ENCODE results near the gene TTL.

The TTL gene

GRCh38 chr2:112474844-112475486 is 7.0 kb upstream of the TTL start:
- no peak overlapping the region for H3K27ac ChIP-seq (ENCODE audit: insufficient read depth, low read length, poor library complexity, severe bottlenecking)
- DNase-seq = no peak
- H3K4me3 ChIP-seq (ENCODE audit: insufficient read depth, low read depth, low read length, poor library complexity, severe bottlenecking) = no peak overlapping the region
- no peaks in the 10 kb centered on the region for H3K4me1 ChIP-seq (ENCODE audit: control insufficient read depth, insufficient read depth, low read length, poor library complexity, severe bottlenecking)
- no peaks in the 10 kb centered on the region for H3K36me3 ChIP-seq (ENCODE audit: control insufficient read depth, insufficient read depth, low read length)
- no peaks in the 10 kb centered on the region for H3K27me3 ChIP-seq (replicated peaks; ENCODE audit: control insufficient read depth, insufficient read depth, low read length, poor library complexity, severe bottlenecking)
- H3K9me3 ChIP-seq (ENCODE audit: control insufficient read depth, low read length) = no peaks in the 10 kb centered on the region

GRCh38 chr2:112476434-112476833 is 5.5 kb upstream of the TTL start:
- H3K27ac ChIP-seq (ENCODE audit: insufficient read depth, low read length, poor library complexity, severe bottlenecking) = no peak overlapping the region
- H3K36me3 ChIP-seq (ENCODE audit: control insufficient read depth, insufficient read depth, low read length) = no peaks in the 10 kb centered on the region
- H3K27me3 ChIP-seq (replicated peaks; ENCODE audit: control insufficient read depth, insufficient read depth, low read length, poor library complexity, severe bottlenecking) = no peaks in the 10 kb centered on the region
- no peaks in the 10 kb centered on the region for H3K4me1 ChIP-seq (ENCODE audit: control insufficient read depth, insufficient read depth, low read length, poor library complexity, severe bottlenecking)
- H3K4me3 ChIP-seq (ENCODE audit: insufficient read depth, low read depth, low read length, poor library complexity, severe bottlenecking) = no peak overlapping the region
- no peak for DNase-seq
- H3K9me3 ChIP-seq (ENCODE audit: control insufficient read depth, low read length) = no peaks in the 10 kb centered on the region

- Histone ChIP-seq H3K4me3 (ENCODE audit: insufficient read depth, low read depth, low read length, poor library complexity, severe bottlenecking) (peak overlapping the region; percentile 93), H3K9me3 (ENCODE audit: control insufficient read depth, low read length) (no peaks in the 10 kb centered on the region), H3K4me1 (ENCODE audit: control insufficient read depth, insufficient read depth, low read length, poor library complexity, severe bottlenecking) (peaks cover 10% of the 10 kb centered on the region), H3K27ac (ENCODE audit: insufficient read depth, low read length, poor library complexity, severe bottlenecking) (peak overlapping the region; percentile 65), H3K27me3 (replicated peaks; ENCODE audit: control insufficient read depth, insufficient read depth, low read length, poor library complexity, severe bottlenecking) (no peaks in the 10 kb centered on the region), H3K36me3 (ENCODE audit: control insufficient read depth, insufficient read depth, low read length) (no peaks in the 10 kb centered on the region)
- DNase-seq = peak in 1 of 3 donors; percentile 13
Observed at GRCh38 chr2:112480530-112481049, 1.4 kb upstream of the TTL start.

GRCh38 chr2:112481050-112481527 is 867 bp upstream of the TTL start:
- Histone ChIP-seq H3K27ac (ENCODE audit: insufficient read depth, low read length, poor library complexity, severe bottlenecking) (peak overlapping the region; percentile 65), H3K27me3 (replicated peaks; ENCODE audit: control insufficient read depth, insufficient read depth, low read length, poor library complexity, severe bottlenecking) (no peaks in the 10 kb centered on the region), H3K36me3 (ENCODE audit: control insufficient read depth, insufficient read depth, low read length) (no peaks in the 10 kb centered on the region), H3K4me1 (ENCODE audit: control insufficient read depth, insufficient read depth, low read length, poor library complexity, severe bottlenecking) (peaks cover 10% of the 10 kb centered on the region), H3K4me3 (ENCODE audit: insufficient read depth, low read depth, low read length, poor library complexity, severe bottlenecking) (peak overlapping the region; percentile 93), H3K9me3 (ENCODE audit: control insufficient read depth, low read length) (no peaks in the 10 kb centered on the region)
- peak; percentile 61 to 71 (median 71) for DNase-seq

- H3K27me3 ChIP-seq (replicated peaks; ENCODE audit: control insufficient read depth, insufficient read depth, low read length, poor library complexity, severe bottlenecking) = no peaks in the 10 kb centered on the region
- H3K4me1 ChIP-seq (ENCODE audit: control insufficient read depth, insufficient read depth, low read length, poor library complexity, severe bottlenecking) = peaks cover 10% of the 10 kb centered on the region
- H3K27ac ChIP-seq (ENCODE audit: insufficient read depth, low read length, poor library complexity, severe bottlenecking) = peak overlapping the region; percentile 63
- peak in 1 of 3 donors; percentile 13 for DNase-seq
- H3K9me3 ChIP-seq (ENCODE audit: control insufficient read depth, low read length) = no peaks in the 10 kb centered on the region
- H3K4me3 ChIP-seq (ENCODE audit: insufficient read depth, low read depth, low read length, poor library complexity, severe bottlenecking) = peak overlapping the region; percentile 86
- no peaks in the 10 kb centered on the region for H3K36me3 ChIP-seq (ENCODE audit: control insufficient read depth, insufficient read depth, low read length)
Observed at GRCh38 chr2:112482309-112483041, 519 bp downstream of the TTL start.

GRCh38 chr2:112483042-112483473 is 1.1 kb downstream of the TTL start:
- Histone ChIP-seq H3K27me3 (replicated peaks; ENCODE audit: control insufficient read depth, insufficient read depth, low read length, poor library complexity, severe bottlenecking) (no peaks in the 10 kb centered on the region), H3K36me3 (ENCODE audit: control insufficient read depth, insufficient read depth, low read length) (no peaks in the 10 kb centered on the region), H3K9me3 (ENCODE audit: control insufficient read depth, low read length) (no peaks in the 10 kb centered on the region), H3K4me3 (ENCODE audit: insufficient read depth, low read depth, low read length, poor library complexity, severe bottlenecking) (peak overlapping the region; percentile 86), H3K27ac (ENCODE audit: insufficient read depth, low read length, poor library complexity, severe bottlenecking) (peak overlapping the region; percentile 63), H3K4me1 (ENCODE audit: control insufficient read depth, insufficient read depth, low read length, poor library complexity, severe bottlenecking) (peaks cover 10% of the 10 kb centered on the region)
- no peak for DNase-seq

- H3K4me1 ChIP-seq (ENCODE audit: control insufficient read depth, insufficient read depth, low read length, poor library complexity, severe bottlenecking) = peaks cover 10% of the 10 kb centered on the region
- H3K27ac ChIP-seq (ENCODE audit: insufficient read depth, low read length, poor library complexity, severe bottlenecking) = no peak overlapping the region
- no peaks in the 10 kb centered on the region for H3K9me3 ChIP-seq (ENCODE audit: control insufficient read depth, low read length)
- DNase-seq = no peak
- no peaks in the 10 kb centered on the region for H3K27me3 ChIP-seq (replicated peaks; ENCODE audit: control insufficient read depth, insufficient read depth, low read length, poor library complexity, severe bottlenecking)
- H3K36me3 ChIP-seq (ENCODE audit: control insufficient read depth, insufficient read depth, low read length) = no peaks in the 10 kb centered on the region
- no peak overlapping the region for H3K4me3 ChIP-seq (ENCODE audit: insufficient read depth, low read depth, low read length, poor library complexity, severe bottlenecking)
Observed at GRCh38 chr2:112483831-112484230, 1.9 kb downstream of the TTL start.

GRCh38 chr2:112485849-112486248 is 3.9 kb downstream of the TTL start:
- H3K36me3 ChIP-seq (ENCODE audit: control insufficient read depth, insufficient read depth, low read length) = no peaks in the 10 kb centered on the region
- H3K4me3 ChIP-seq (ENCODE audit: insufficient read depth, low read depth, low read length, poor library complexity, severe bottlenecking) = no peak overlapping the region
- no peak for DNase-seq
- H3K27ac ChIP-seq (ENCODE audit: insufficient read depth, low read length, poor library complexity, severe bottlenecking) = no peak overlapping the region
- H3K27me3 ChIP-seq (replicated peaks; ENCODE audit: control insufficient read depth, insufficient read depth, low read length, poor library complexity, severe bottlenecking) = no peaks in the 10 kb centered on the region
- H3K4me1 ChIP-seq (ENCODE audit: control insufficient read depth, insufficient read depth, low read length, poor library complexity, severe bottlenecking) = peaks cover 10% of the 10 kb centered on the region
- H3K9me3 ChIP-seq (ENCODE audit: control insufficient read depth, low read length) = no peaks in the 10 kb centered on the region

- Histone ChIP-seq H3K27ac (ENCODE audit: insufficient read depth, low read length, poor library complexity, severe bottlenecking) (no peak overlapping the region), H3K4me1 (ENCODE audit: control insufficient read depth, insufficient read depth, low read length, poor library complexity, severe bottlenecking) (peaks cover 10% of the 10 kb centered on the region), H3K4me3 (ENCODE audit: insufficient read depth, low read depth, low read length, poor library complexity, severe bottlenecking) (no peak overlapping the region), H3K27me3 (replicated peaks; ENCODE audit: control insufficient read depth, insufficient read depth, low read length, poor library complexity, severe bottlenecking) (no peaks in the 10 kb centered on the region), H3K9me3 (ENCODE audit: control insufficient read depth, low read length) (no peaks in the 10 kb centered on the region), H3K36me3 (ENCODE audit: control insufficient read depth, insufficient read depth, low read length) (no peaks in the 10 kb centered on the region)
- DNase-seq = no peak
Observed at GRCh38 chr2:112486895-112487294, 4.9 kb downstream of the TTL start.

GRCh38 chr2:112487444-112487961 is 5.5 kb downstream of the TTL start:
- no peaks in the 10 kb centered on the region for H3K36me3 ChIP-seq (ENCODE audit: control insufficient read depth, insufficient read depth, low read length)
- no peaks in the 10 kb centered on the region for H3K9me3 ChIP-seq (ENCODE audit: control insufficient read depth, low read length)
- no peaks in the 10 kb centered on the region for H3K27me3 ChIP-seq (replicated peaks; ENCODE audit: control insufficient read depth, insufficient read depth, low read length, poor library complexity, severe bottlenecking)
- H3K4me1 ChIP-seq (ENCODE audit: control insufficient read depth, insufficient read depth, low read length, poor library complexity, severe bottlenecking) = peaks cover 10% of the 10 kb centered on the region
- DNase-seq = no peak
- no peak overlapping the region for H3K27ac ChIP-seq (ENCODE audit: insufficient read depth, low read length, poor library complexity, severe bottlenecking)
- H3K4me3 ChIP-seq (ENCODE audit: insufficient read depth, low read depth, low read length, poor library complexity, severe bottlenecking) = no peak overlapping the region

Measured in effector memory CD4-positive, alpha-beta T cell (primary cell).